GM12873 (cell line): ENCODE data around the gene PRICKLE2.

Experiments
- CTCF ChIP-seq: IDR thresholded peaks from 2 replicates; pipeline ENCODE4 v1.5.1; 2012; ENCODE audit warnings: low read depth, mild to moderate bottlenecking, moderate library complexity, low read length, control low read depth; ENCODE audit not compliant: insufficient read depth; ENCODE audit errors: missing control alignments

PRICKLE2 gene

GRCh38 chr3:64170270-64170669, 55.0 kb downstream of the PRICKLE2 start:
- no peak for TF ChIP-seq CTCF

GRCh38 chr3:64167868-64168267, 57.4 kb downstream of the PRICKLE2 start:
- TF ChIP-seq CTCF: no peak

- no peak for TF ChIP-seq CTCF
Observed at GRCh38 chr3:64167351-64167750, 57.9 kb downstream of the PRICKLE2 start.

GRCh38 chr3:64166584-64167162, 58.6 kb downstream of the PRICKLE2 start:
- TF ChIP-seq CTCF: no peak

GRCh38 chr3:64164349-64164748, 60.9 kb downstream of the PRICKLE2 start:
- TF ChIP-seq CTCF: no peak

GRCh38 chr3:64163755-64164148, 61.5 kb downstream of the PRICKLE2 start:
- TF ChIP-seq CTCF: no peak

GRCh38 chr3:64163019-64163754, 62.1 kb downstream of the PRICKLE2 start:
- TF ChIP-seq CTCF: no peak
